Activated CD4-positive, alpha-beta T cell treated with anti-CD3 and anti-CD28 coated beads, Interleukin-2, amount 10 ng/mL, durations not matched to agents 24 days and 14 days (primary cell): ENCODE data around the gene MT1HL1. TPM values are rescaled to one million over a fixed set of nuclear protein-coding genes. Genes with fewer than 3 reads are reported as not detected.
"Not testable (repeated sequence)": the region's sequence is repeated elsewhere in the genome, so short reads cannot be mapped to it uniquely, and the experiment has no call there.

Experiments used
- DNase-seq: peaks from one replicate; pipeline ENCODE4 v3.0.0; 2022
- H3K27ac Mint-ChIP-seq: one replicate; pipeline ENCODE4 v1.8.0; 2022; ENCODE audit warnings: mild to moderate bottlenecking, mixed read lengths
- H3K27me3 Mint-ChIP-seq: one replicate; pipeline ENCODE4 v1.8.0; 2022; ENCODE audit warnings: mixed read lengths
- H3K36me3 Mint-ChIP-seq: one replicate; pipeline ENCODE4 v1.8.0; 2022; ENCODE audit warnings: low read depth, mild to moderate bottlenecking, mixed read lengths
- H3K4me1 Mint-ChIP-seq: one replicate; pipeline ENCODE4 v1.8.0; 2021; ENCODE audit warnings: mixed read lengths
- H3K4me3 Mint-ChIP-seq: one replicate; pipeline ENCODE4 v1.8.0; 2022; ENCODE audit warnings: mild to moderate bottlenecking, moderate library complexity, mixed read lengths
- H3K9me3 Mint-ChIP-seq: one replicate; pipeline ENCODE4 v1.8.0; 2021; ENCODE audit warnings: mixed read lengths
- intact Hi-C: fragments of 100-400 bp; cut with micrococcal nuclease; formaldehyde crosslinking; loops from one replicate; pipeline ENCODE4 v1.15.1; 2023
- total RNA-seq: library from RNA; stranded (reverse); gene quantifications from 2 replicates; pipeline ENCODE4 v1.2.3, GENCODE V29; 2022

MT1HL1 gene
- total RNA-seq, 1 donor from 2014 or later = not detected

DNA sequence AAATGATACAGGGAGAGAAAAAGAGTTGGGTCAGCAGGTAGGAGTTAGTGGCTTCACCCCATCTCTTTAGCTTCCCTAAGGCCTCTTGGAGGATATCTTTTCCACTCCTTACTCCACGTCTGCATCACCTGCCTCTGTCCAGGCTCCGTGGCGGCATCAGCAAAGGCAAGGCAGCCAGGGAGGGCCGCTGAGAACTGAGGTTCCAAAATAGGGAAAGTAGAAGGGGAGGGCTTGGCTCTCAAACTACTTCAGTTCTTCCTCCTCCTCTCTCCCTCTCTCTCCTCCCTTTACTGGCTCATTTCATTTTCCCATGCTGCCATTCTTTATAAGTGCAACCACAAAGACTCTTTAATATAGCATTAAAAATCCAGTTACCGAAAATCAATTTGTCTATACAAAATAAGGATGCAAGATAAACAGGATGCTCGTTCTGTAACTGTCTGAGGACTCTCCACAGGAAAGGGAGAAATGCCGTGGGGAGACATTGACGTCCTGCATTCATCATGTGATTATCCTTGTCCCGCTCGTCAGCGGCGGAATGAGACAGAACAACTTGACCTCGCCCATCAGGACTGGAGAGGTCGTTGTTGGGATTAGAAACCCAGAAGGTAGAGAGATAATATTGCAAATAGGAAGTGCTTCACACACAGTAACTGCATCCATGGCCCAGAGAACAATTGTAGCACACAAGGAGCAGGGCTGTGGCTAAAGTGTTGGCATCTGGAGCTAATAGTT lies 3.1 kb upstream of the MT1HL1 start:
- H3K27ac Mint-ChIP-seq = no peak overlapping the region
- no peaks in the 10 kb centered on the region for H3K4me1 Mint-ChIP-seq
- no peaks in the 10 kb centered on the region for H3K27me3 Mint-ChIP-seq
- no peak overlapping the region for H3K4me3 Mint-ChIP-seq
- intact Hi-C loops = no loop called here
- DNase-seq = no peak
- no peaks in the 10 kb centered on the region for H3K9me3 Mint-ChIP-seq
- no peaks in the 10 kb centered on the region for H3K36me3 Mint-ChIP-seq

DNA sequence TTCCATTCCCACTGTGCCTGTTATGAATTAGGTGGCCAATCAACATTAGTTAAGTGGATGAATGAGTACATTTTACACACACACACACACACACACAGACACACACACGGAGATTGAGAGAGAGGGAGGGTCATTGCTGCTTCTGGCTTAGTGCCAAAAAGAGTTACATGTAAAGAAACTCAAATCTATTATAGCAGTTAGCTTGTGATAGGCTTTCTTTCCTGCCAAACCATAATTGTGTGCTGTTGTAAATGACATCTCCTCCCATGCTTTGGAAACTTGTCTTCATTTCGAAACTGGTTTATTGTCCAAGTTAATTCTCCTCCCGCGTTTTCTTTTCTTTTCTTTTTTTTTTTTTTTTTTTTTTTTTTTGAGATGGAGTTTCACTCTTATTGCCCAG lies 1.4 kb upstream of the MT1HL1 start:
- Mint-ChIP-seq H3K27me3 (no peaks in the 10 kb centered on the region), H3K36me3 (no peaks in the 10 kb centered on the region), H3K4me3 (no peak overlapping the region), H3K4me1 (no peaks in the 10 kb centered on the region), H3K27ac (no peak overlapping the region), H3K9me3 (no peaks in the 10 kb centered on the region)
- no peak for DNase-seq
- intact Hi-C loops = no loop called here

DNA sequence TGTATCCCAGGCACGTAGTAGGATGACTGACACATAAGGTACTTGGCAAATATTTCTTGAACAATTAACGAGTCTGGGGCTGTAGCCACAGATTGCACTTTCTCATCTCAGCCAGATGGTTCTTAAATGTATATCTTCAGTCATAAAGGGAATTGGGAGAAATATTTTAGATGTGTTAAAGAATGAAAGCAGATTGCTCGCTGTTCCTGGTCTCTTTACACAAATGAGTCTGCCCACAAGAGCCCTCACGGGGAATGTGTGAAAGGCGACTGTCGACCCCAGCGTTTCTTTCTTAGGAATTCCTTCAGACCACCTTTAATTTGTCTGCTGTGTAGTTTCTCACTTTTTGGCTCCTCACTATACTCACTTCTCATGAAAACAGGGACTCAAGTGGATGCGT lies 725 bp downstream of the MT1HL1 start:
- Mint-ChIP-seq H3K27ac (no peak overlapping the region), H3K4me1 (no peaks in the 10 kb centered on the region), H3K27me3 (no peaks in the 10 kb centered on the region), H3K4me3 (no peak overlapping the region), H3K9me3 (no peaks in the 10 kb centered on the region), H3K36me3 (no peaks in the 10 kb centered on the region)
- intact Hi-C loops = no loop called here
- DNase-seq = no peak

DNA sequence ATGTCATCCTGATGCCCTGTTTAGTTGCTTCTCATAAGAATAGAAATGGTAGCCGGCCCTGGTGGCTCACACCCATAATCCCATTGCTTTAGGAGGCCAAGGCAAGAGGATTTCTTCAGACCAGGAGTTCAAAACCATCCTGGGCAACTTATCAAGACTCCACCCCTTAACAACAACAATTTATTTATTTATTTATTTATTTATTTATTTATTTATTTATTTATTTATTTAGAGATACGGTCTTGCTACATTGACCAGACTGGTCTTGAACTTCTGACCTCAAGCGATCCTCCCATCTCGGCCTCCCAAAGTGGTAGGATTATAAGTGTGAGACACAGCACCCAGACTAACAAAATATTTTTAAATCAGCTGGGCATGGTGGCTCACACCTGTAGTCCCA lies 4.0 kb downstream of the MT1HL1 start:
- intact Hi-C loops = no loop called here
- H3K27me3 Mint-ChIP-seq = no peaks in the 10 kb centered on the region
- DNase-seq = no peak
- H3K4me1 Mint-ChIP-seq = no peaks in the 10 kb centered on the region
- H3K4me3 Mint-ChIP-seq = no peak overlapping the region
- no peaks in the 10 kb centered on the region for H3K9me3 Mint-ChIP-seq
- no peak overlapping the region for H3K27ac Mint-ChIP-seq
- H3K36me3 Mint-ChIP-seq = no peaks in the 10 kb centered on the region

DNA sequence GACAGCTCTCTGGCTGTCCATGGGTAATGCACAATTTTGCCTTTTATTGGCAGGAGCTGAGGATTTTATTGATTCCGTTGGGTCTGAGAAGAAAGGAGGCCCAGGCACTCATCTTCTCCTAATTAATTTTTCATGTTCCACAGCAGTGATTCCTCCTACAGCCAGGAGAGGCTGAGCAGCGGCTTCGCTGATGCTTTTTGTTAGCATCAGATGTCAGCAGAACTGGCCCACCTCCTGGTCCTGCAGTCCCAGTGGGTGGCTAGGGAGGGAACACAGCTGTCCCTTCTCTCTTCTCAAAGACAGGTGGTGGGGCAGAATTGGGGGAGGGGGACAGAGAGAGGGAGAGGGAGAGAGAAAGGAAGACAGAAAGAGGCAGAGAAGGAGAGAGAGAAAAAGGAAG lies 5.7 kb downstream of the MT1HL1 start:
- no peaks in the 10 kb centered on the region for H3K27me3 Mint-ChIP-seq
- H3K27ac Mint-ChIP-seq = no peak overlapping the region
- intact Hi-C loops = no loop called here
- H3K4me3 Mint-ChIP-seq = no peak overlapping the region
- no peaks in the 10 kb centered on the region for H3K36me3 Mint-ChIP-seq
- no peaks in the 10 kb centered on the region for H3K9me3 Mint-ChIP-seq
- H3K4me1 Mint-ChIP-seq = no peaks in the 10 kb centered on the region
- no peak for DNase-seq

DNA sequence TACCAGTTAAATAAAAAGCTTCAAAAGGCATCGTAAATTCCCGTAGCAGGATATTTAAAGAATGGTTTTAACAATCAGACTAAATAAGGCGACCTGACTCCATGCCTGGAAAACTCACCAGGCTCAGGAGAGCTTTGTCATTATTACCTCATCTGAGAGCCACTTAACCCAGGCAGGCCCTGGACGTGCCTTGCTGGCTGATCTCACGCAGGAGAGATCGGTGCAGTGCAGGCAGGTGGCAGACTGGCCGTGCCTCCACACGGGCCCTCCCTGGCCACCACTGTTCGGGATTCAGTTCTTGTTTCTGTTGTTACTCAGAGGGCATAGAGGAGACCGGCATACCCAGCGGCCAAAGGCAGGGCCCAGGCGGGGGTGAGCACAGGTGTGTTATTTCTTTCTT lies 6.4 kb downstream of the MT1HL1 start:
- Mint-ChIP-seq H3K9me3 (no peaks in the 10 kb centered on the region), H3K4me3 (no peak overlapping the region), H3K27me3 (no peaks in the 10 kb centered on the region), H3K4me1 (no peaks in the 10 kb centered on the region), H3K36me3 (no peaks in the 10 kb centered on the region), H3K27ac (no peak overlapping the region)
- DNase-seq = no peak
- intact Hi-C loops = no loop called here

DNA sequence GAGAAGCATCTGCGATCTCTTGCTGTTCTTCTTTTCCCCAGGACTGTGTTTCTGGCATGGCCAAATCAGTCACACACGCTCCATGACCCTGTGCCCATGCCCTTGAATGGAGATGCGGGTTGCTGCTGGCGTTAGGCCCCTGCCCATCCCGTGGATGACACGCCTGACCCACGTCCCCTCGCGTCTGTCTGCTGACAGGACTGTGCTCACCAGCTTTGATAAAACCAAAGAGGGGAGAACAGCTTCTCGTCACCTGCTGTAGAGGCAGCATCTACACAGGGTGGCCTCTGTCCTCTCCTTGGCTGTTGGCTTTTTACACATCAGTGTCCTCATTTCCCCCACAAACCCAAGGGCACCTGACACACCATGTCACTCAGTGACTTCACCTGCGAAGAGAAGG lies 6.9 kb downstream of the MT1HL1 start:
- intact Hi-C loops = no loop called here
- DNase-seq = no peak
- Mint-ChIP-seq H3K4me3 (no peak overlapping the region), H3K27me3 (no peaks in the 10 kb centered on the region), H3K9me3 (no peaks in the 10 kb centered on the region), H3K27ac (no peak overlapping the region), H3K36me3 (no peaks in the 10 kb centered on the region), H3K4me1 (no peaks in the 10 kb centered on the region)

DNA sequence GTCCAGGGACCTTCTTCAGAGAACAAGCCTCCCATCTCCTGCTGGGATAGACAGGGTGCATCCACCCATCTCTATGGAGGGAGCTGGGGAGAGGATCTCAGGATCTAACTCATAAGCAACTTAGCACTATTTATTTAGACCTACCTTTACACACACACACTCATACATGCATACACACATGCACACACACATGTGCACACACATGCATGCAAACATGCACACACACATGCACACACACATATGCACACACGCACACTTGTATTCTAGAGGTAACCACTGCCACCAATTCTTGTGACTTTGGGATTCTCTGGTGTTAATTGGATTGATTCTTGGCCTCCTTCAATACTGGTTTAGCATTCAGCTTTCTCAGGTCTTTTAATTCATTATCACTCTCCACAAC lies 9.8 kb downstream of the MT1HL1 start:
- Mint-ChIP-seq H3K36me3 (no peaks in the 10 kb centered on the region), H3K27me3 (no peaks in the 10 kb centered on the region), H3K27ac (no peak overlapping the region), H3K4me3 (no peak overlapping the region), H3K9me3 (peaks cover 5% of the 10 kb centered on the region), H3K4me1 (no peaks in the 10 kb centered on the region)
- no peak for DNase-seq
- intact Hi-C loops = no loop called here

DNA sequence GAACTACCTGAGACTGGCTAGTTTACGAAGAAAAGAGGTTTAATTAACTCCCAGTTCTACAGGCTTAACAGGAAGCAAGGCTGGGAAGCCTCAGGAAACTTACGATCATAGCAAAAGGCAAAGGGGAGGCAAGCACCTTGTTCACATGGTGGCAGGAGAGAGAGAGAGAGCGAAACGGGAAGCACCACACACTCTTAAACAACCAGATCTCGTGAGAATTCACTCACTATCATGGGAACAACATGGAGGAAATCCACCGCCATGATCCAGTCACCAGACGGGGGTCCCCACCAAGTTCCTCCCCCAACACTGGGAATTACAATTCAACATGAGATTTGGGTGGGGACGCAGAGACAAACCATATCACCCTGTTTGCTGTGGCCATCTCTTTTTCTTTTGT lies 11.8 kb downstream of the MT1HL1 start:
- intact Hi-C loops = no loop called here
- H3K27me3 Mint-ChIP-seq = peaks cover 2% of the 10 kb centered on the region

DNA sequence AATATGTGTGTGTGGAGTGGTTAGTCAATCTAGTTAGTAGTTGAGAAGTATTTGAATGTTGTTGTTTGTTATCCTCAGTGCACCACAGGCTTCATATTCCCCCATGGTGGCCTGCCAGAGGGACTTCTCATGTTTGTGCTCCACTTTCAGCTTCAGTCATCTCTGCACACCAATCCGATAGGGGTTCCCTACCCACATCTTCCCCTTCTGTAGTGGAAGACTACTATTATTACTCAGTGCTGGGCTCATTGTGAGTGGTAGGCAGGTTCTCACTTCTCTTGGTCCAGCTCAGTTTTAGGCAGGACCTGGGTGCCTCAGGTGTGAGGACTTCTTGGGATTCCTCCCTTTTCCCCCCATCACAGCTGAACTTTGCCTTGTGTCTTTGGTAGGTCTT lies 14.2 kb downstream of the MT1HL1 start:
- no peak overlapping the region for H3K4me3 Mint-ChIP-seq
- intact Hi-C loops = no loop called here

More for the DNA sequence above, 11.8 kb downstream of the MT1HL1 start:
- H3K4me3 Mint-ChIP-seq = no peak overlapping the region
- no peak for DNase-seq
- no peaks in the 10 kb centered on the region for H3K4me1 Mint-ChIP-seq
- peaks cover 5% of the 10 kb centered on the region for H3K9me3 Mint-ChIP-seq
- H3K36me3 Mint-ChIP-seq = no peaks in the 10 kb centered on the region
- H3K27ac Mint-ChIP-seq = no peak overlapping the region

DNA sequence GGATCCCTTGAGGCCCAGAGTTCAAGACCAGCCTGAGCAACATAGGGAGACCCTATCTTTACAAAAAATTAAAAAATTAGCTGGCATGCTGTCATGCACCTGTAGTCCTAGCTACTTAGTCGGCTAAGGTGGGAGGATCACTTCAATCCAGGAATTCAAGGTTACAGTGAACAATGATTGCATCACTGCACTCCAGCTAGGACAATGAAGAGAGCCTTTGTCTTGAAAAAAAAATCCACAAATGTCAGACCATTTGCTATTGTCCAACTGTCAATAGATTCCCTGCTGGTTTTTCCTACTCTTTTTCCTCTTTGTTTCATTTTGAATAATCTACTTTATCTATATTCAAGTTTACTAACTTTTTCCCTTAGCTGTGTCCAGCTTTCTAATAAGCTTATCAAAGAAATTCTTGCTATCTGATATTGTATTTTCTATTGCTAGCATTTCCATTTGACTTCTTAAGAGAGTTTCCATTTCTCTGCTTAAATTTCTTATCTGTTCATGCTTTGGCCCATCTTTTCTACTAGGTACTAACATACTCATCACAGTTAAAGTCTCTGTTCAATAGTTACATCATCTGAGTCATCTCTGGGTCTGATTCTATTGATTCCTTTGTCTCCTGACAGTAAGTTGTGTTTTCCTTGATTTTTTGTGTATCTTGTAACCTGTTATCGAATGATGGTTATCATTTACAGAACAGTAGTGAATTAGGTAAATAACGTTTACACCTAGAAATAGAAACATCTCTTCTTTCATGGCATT lies 14.8 kb downstream of the MT1HL1 start:
- Mint-ChIP-seq H3K27ac (no peak overlapping the region), H3K36me3 (no peaks in the 10 kb centered on the region), H3K4me1 (no peaks in the 10 kb centered on the region), H3K9me3 (peaks cover 5% of the 10 kb centered on the region), H3K27me3 (peaks cover 2% of the 10 kb centered on the region), H3K4me3 (no peak overlapping the region)
- intact Hi-C loops = no loop called here
- DNase-seq = no peak

More for the DNA sequence above, 14.2 kb downstream of the MT1HL1 start:
- Mint-ChIP-seq H3K27me3 (peaks cover 2% of the 10 kb centered on the region), H3K27ac (no peak overlapping the region), H3K36me3 (no peaks in the 10 kb centered on the region), H3K9me3 (peaks cover 5% of the 10 kb centered on the region), H3K4me1 (no peaks in the 10 kb centered on the region)
- DNase-seq = no peak

DNA sequence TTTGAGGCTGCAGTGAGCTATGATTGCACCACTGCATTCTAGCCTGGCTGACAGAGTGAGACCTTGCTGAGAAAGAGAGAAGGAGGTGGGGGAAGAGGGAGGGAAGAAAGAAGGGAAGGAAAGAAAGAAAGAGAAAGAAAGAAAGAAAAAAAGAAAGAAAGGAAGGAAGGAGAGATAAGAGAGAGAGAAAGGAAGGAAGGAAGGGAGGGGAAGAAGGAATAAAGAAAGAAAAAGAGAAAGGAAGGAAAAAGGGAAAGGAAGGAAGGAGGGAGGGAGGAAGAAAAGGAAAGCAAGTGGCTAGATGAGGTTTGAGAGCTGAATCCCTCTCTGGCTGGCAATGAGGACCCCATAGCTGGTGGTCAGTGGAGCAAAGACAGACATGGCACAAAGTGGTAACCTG lies 20.4 kb downstream of the MT1HL1 start:
- no peak for DNase-seq
- Mint-ChIP-seq H3K27me3 (no peaks in the 10 kb centered on the region), H3K9me3 (no peaks in the 10 kb centered on the region), H3K4me3 (no peak overlapping the region), H3K4me1 (no peaks in the 10 kb centered on the region), H3K27ac (no peak overlapping the region), H3K36me3 (no peaks in the 10 kb centered on the region)
- intact Hi-C loops = no loop called here

DNA sequence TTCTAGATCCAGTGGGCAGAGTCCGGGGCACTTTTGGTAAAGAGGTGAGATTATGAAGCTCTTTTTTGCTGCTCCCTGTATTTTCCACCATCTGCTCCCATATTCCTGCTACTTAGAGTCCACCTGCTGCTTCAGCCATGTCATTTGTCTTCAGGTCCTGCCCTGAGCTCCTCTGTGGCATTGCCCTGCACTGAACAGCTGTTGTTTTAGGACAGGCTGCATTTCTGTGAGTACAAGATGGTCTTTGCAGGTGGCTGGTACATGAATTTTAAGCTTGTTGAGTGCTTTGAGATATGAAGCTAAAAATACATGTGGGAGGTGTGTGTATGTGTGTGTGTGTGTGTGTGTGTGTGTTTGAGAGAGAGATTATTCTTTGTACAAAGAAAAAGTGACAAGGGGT lies 21.9 kb downstream of the MT1HL1 start:
- no peak overlapping the region for H3K27ac Mint-ChIP-seq
- DNase-seq = no peak
- intact Hi-C loops = no loop called here
- H3K4me3 Mint-ChIP-seq = no peak overlapping the region
- no peaks in the 10 kb centered on the region for H3K4me1 Mint-ChIP-seq
- H3K36me3 Mint-ChIP-seq = no peaks in the 10 kb centered on the region
- no peaks in the 10 kb centered on the region for H3K27me3 Mint-ChIP-seq
- no peaks in the 10 kb centered on the region for H3K9me3 Mint-ChIP-seq

DNA sequence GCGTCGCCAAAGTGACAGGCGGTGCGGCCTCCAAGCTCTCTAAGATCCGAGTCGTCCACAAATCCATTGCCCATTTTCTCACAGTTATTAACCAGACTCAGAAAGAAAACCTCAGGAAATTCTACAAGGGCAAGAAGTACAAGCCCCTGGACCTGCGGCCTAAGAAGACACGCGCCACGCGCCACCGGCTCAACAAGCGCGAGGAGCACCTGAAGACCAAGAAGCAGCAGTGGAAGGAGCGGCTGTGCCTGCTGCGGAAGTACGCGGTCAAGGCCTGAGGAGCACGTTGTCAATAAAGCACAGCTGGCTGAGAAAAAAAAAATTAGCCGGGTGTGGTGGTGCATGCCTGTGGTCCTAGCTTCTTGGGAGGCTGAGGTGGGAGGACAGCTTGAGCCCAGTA lies 22.8 kb downstream of the MT1HL1 start:
- H3K4me3 Mint-ChIP-seq, DNase-seq, H3K36me3 Mint-ChIP-seq, H3K27ac Mint-ChIP-seq, H3K27me3 Mint-ChIP-seq, H3K9me3 Mint-ChIP-seq, intact Hi-C loops, H3K4me1 Mint-ChIP-seq: not testable (repeated sequence)

DNA sequence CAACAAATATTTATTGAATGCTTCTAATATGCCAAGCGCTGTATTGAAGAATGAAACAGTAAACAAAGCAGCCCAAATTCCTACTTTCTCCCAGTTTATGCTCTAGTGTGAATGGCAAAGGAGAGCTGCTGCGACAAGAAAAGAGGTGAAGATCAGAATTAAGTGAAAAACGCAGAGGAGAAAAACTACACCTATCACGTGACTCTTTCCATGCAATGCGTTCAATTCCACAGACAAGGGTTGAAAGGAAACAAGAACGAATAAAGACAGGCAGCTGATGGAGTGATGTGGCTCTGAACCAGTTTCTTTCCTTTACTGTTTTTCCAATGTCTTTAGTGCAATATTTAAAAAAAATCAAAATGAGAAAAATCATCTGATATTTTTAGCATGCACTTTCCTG lies 23.6 kb downstream of the MT1HL1 start:
- Mint-ChIP-seq H3K4me1 (no peaks in the 10 kb centered on the region), H3K27me3 (no peaks in the 10 kb centered on the region), H3K9me3 (no peaks in the 10 kb centered on the region), H3K36me3 (no peaks in the 10 kb centered on the region), H3K27ac (no peak overlapping the region), H3K4me3 (no peak overlapping the region)
- intact Hi-C loops = no loop called here
- DNase-seq = no peak
